Endothelial cell of umbilical vein (primary cell): ENCODE results near the gene PM20D2.

Experiments
- EZH2 ChIP-seq: IDR thresholded peaks from 2 replicates; pipeline ENCODE4 v1.6.1; 2012; ENCODE audit warnings: borderline replicate concordance, low read depth, mild to moderate bottlenecking, moderate library complexity, low read length, inconsistent platforms; ENCODE audit not compliant: severe bottlenecking
- FOS ChIP-seq: IDR thresholded peaks from 2 replicates; pipeline ENCODE4 v1.6.1; 2011; ENCODE audit warnings: mild to moderate bottlenecking, low read length, moderate library complexity, borderline replicate concordance; ENCODE audit not compliant: insufficient read depth
- MYC ChIP-seq: IDR thresholded peaks from one replicate; pipeline ENCODE4 v1.6.1; 2011; ENCODE audit warnings: mild to moderate bottlenecking, low read depth, low read length
- POLR2A ChIP-seq: IDR thresholded peaks from 2 replicates; pipeline ENCODE4 v1.6.1; 2012; ENCODE audit warnings: low read depth, mild to moderate bottlenecking, control low read depth, low read length
- POLR2AphosphoS5 ChIP-seq: IDR thresholded peaks from 2 replicates; pipeline ENCODE4 v1.6.1; 2012; ENCODE audit warnings: low read depth, mild to moderate bottlenecking, control low read depth, low read length, moderate library complexity; ENCODE audit not compliant: insufficient read depth
- TF ChIP-seq, protein P1 (sequence below), 2 donors: IDR thresholded peaks; 1 replicate in 1 of 2; 2 replicates in 1 of 2; pipeline ENCODE4 v1.5.1; 2011; ENCODE audit warnings: low read length in 2 of 2, mild to moderate bottlenecking in 2 of 2, moderate library complexity in 2 of 2, control low read depth in 1 of 2, inconsistent platforms in 1 of 2, low read depth in 1 of 2; ENCODE audit not compliant: insufficient read depth in 1 of 2; ENCODE audit errors: extremely low read depth in 1 of 2

GRCh38 chr6:89186762-89187161 lies 40.9 kb downstream of the PM20D2 start:
- TF ChIP-seq, protein P1, sequence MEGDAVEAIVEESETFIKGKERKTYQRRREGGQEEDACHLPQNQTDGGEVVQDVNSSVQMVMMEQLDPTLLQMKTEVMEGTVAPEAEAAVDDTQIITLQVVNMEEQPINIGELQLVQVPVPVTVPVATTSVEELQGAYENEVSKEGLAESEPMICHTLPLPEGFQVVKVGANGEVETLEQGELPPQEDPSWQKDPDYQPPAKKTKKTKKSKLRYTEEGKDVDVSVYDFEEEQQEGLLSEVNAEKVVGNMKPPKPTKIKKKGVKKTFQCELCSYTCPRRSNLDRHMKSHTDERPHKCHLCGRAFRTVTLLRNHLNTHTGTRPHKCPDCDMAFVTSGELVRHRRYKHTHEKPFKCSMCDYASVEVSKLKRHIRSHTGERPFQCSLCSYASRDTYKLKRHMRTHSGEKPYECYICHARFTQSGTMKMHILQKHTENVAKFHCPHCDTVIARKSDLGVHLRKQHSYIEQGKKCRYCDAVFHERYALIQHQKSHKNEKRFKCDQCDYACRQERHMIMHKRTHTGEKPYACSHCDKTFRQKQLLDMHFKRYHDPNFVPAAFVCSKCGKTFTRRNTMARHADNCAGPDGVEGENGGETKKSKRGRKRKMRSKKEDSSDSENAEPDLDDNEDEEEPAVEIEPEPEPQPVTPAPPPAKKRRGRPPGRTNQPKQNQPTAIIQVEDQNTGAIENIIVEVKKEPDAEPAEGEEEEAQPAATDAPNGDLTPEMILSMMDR (IDR thresholded peaks at IDR 0.05; ENCODE audit: extremely low read depth in 1 of 2, insufficient read depth in 1 of 2, low read depth in 1 of 2, low read length in 2 of 2) = no peak
- TF ChIP-seq POLR2A (no peak), EZH2 (no peak), POLR2AphosphoS5 (no peak), FOS (no peak), MYC (no peak)
